HEK293 (cell line): Measurements from ENCODE around the gene SEMG2.

Experiments used
- CTCF ChIA-PET: fragments of 350-600 bp; formaldehyde crosslinking; extraction: SDS; loops from one replicate; lab custom pipeline; 2021; ENCODE audit warnings: antibody characterized with exemption; lab: Yijun Ruan, JAX
- POLR2A ChIA-PET: fragments of 300-600 bp; formaldehyde crosslinking; extraction: SDS; loops from one replicate; lab custom pipeline; 2020; ENCODE audit warnings: antibody characterized with exemption, inconsistent platforms; lab: Yijun Ruan, JAX
- H3K27ac ChIP-seq: fragments of 200-500 bp; sonication (Bioruptor generic); 2 replicates; pipeline ENCODE4 v1.5.1; 2014; ENCODE audit warnings: low read depth, low read length, control low read depth, inconsistent platforms; ENCODE audit errors: extremely low read depth
- H3K36me3 ChIP-seq, 2 experiments: fragments of 200-500 bp in 1 of 2; sonication (Bioruptor generic) in 1 of 2; 1 replicate in 1 of 2; 2 replicates in 1 of 2; pipeline ENCODE4 v1.5.1; 2014 to 2017; ENCODE audit warnings: inconsistent platforms in 2 of 2, low read length in 2 of 2; ENCODE audit not compliant: control insufficient read depth in 2 of 2, insufficient read depth in 1 of 2
- H3K4me1 ChIP-seq: fragments of 200-500 bp; sonication (Bioruptor generic); 2 replicates; pipeline ENCODE4 v1.5.1; 2014; ENCODE audit warnings: mild to moderate bottlenecking, low read length, inconsistent platforms; ENCODE audit not compliant: control insufficient read depth, insufficient read depth
- H3K4me3 ChIP-seq: 2 replicates; pipeline ENCODE4 v1.5.1; 2011; ENCODE audit warnings: low read depth, mild to moderate bottlenecking, control low read depth, low read length, moderate library complexity
- H3K9me3 ChIP-seq: fragments of 200-500 bp; sonication (Bioruptor generic); 2 replicates; pipeline ENCODE4 v1.5.1; 2014; ENCODE audit warnings: low read depth, low read length, inconsistent platforms; ENCODE audit not compliant: control insufficient read depth, insufficient read depth
- CTCF ChIP-seq: fragments of 450-650 bp; formaldehyde crosslinking; IDR thresholded peaks from 2 replicates; pipeline ENCODE4 v1.5.1; 2016; ENCODE audit warnings: missing biosample characterization, missing genetic modification characterization
- ELK4 ChIP-seq: IDR thresholded peaks from 2 replicates; pipeline ENCODE4 v1.6.1; 2011; ENCODE audit warnings: mild to moderate bottlenecking, low read depth, low read length, borderline replicate concordance
- GFI1B ChIP-seq: fragments of 450-650 bp; formaldehyde crosslinking; IDR thresholded peaks from 2 replicates; pipeline ENCODE4 v1.5.1; 2016; ENCODE audit warnings: missing biosample characterization, missing genetic modification characterization
- HOXD13 ChIP-seq: sonication (generic); formaldehyde crosslinking; IDR thresholded peaks from 2 replicates; pipeline ENCODE4 v1.8.0; 2022; ENCODE audit warnings: missing genetic modification reagents, borderline replicate concordance
- REPIN1 ChIP-seq: fragments of 450-650 bp; formaldehyde crosslinking; IDR thresholded peaks from 2 replicates; pipeline ENCODE4 v1.5.1; 2017; ENCODE audit warnings: missing biosample characterization, missing genetic modification characterization, low read depth
- ZNF138 ChIP-seq: fragments of 450-650 bp; formaldehyde crosslinking; IDR thresholded peaks from 2 replicates; pipeline ENCODE4 v1.5.1; 2016; ENCODE audit warnings: missing biosample characterization, missing genetic modification characterization, borderline replicate concordance
- ZNF202 ChIP-seq: fragments of 450-650 bp; formaldehyde crosslinking; IDR thresholded peaks from 2 replicates; pipeline ENCODE4 v1.5.1; 2016; ENCODE audit warnings: missing biosample characterization, missing genetic modification characterization, borderline replicate concordance
- ZNF24 ChIP-seq: fragments of 450-650 bp; formaldehyde crosslinking; IDR thresholded peaks from 2 replicates; pipeline ENCODE4 v1.5.1; 2016; ENCODE audit warnings: missing biosample characterization, missing genetic modification characterization
- ZNF354C ChIP-seq: fragments of 450-650 bp; formaldehyde crosslinking; IDR thresholded peaks from 2 replicates; pipeline ENCODE4 v1.5.1; 2016; ENCODE audit warnings: missing biosample characterization, missing genetic modification characterization, low read depth, borderline replicate concordance
- ZNF366 ChIP-seq: fragments of 450-650 bp; formaldehyde crosslinking; conservative IDR thresholded peaks from 2 replicates; pipeline ENCODE4 v1.5.1; 2016; ENCODE audit warnings: missing biosample characterization, missing genetic modification characterization
- ZNF521 ChIP-seq: fragments of 450-650 bp; formaldehyde crosslinking; IDR thresholded peaks from 2 replicates; pipeline ENCODE4 v1.5.1; 2017; ENCODE audit warnings: missing biosample characterization, mild to moderate bottlenecking, missing genetic modification characterization
- ZNF560 ChIP-seq: fragments of 450-650 bp; formaldehyde crosslinking; IDR thresholded peaks from 2 replicates; pipeline ENCODE4 v1.5.1; 2017; ENCODE audit warnings: missing biosample characterization, missing genetic modification characterization, borderline replicate concordance
- ZNF701 ChIP-seq: fragments of 450-650 bp; formaldehyde crosslinking; IDR thresholded peaks from 2 replicates; pipeline ENCODE4 v1.5.1; 2016; ENCODE audit warnings: missing biosample characterization, missing genetic modification characterization
- ZNF776 ChIP-seq: fragments of 450-650 bp; formaldehyde crosslinking; IDR thresholded peaks from 2 replicates; pipeline ENCODE4 v1.5.0; 2017; ENCODE audit warnings: missing biosample characterization, missing genetic modification characterization, borderline replicate concordance
- ZNF791 ChIP-seq: fragments of 450-650 bp; formaldehyde crosslinking; IDR thresholded peaks from 2 replicates; pipeline ENCODE4 v1.5.1; 2016; ENCODE audit warnings: missing biosample characterization, missing genetic modification characterization
- ZXDB ChIP-seq: fragments of 450-650 bp; formaldehyde crosslinking; IDR thresholded peaks from 2 replicates; pipeline ENCODE4 v1.5.1; 2016; ENCODE audit warnings: missing biosample characterization, missing genetic modification characterization
- TF ChIP-seq, protein P1 (sequence below): fragments of 450-650 bp; formaldehyde crosslinking; IDR thresholded peaks from 2 replicates; pipeline ENCODE4 v1.5.1; 2016; ENCODE audit warnings: missing biosample characterization, missing genetic modification characterization, borderline replicate concordance
- TF ChIP-seq, protein P2 (sequence below): fragments of 450-650 bp; formaldehyde crosslinking; IDR thresholded peaks from 2 replicates; pipeline ENCODE4 v1.5.1; 2016; ENCODE audit warnings: missing biosample characterization, missing genetic modification characterization

SEMG2 gene

GRCh38 chr20:45263556-45264266 lies 42.5 kb downstream of the SEMG2 start:
- Histone ChIP-seq H3K9me3 (no peaks in the 10 kb centered on the region), H3K27ac (no peak overlapping the region), H3K4me3 (no peak overlapping the region), H3K4me1 (no peaks in the 10 kb centered on the region), H3K36me3 (no peaks in the 10 kb centered on the region)
- ChIA-PET CTCF (interaction anchor here (0.6 to 0.9 kb wide), 2 partner anchors 30 to 1027 kb away, joined by 3 to 6 read pairs; no protein-coding TSS in a partner anchor), POLR2A (no interaction called here)
- TF ChIP-seq CTCF (tag by site-specific recombination) (no peak), ZNF776 (tag by site-specific recombination) (no peak), ZNF354C (tag by site-specific recombination) (no peak), ZXDB (tag by site-specific recombination) (no peak), ZNF791 (tag by site-specific recombination) (no peak), ZNF701 (tag by site-specific recombination) (no peak), GFI1B (no peak), HOXD13 (CRISPR knock-in tag) (no peak), ZNF560 (tag by site-specific recombination) (no peak), ZNF138 (tag by site-specific recombination) (no peak), ELK4 (no peak), REPIN1 (tag by site-specific recombination) (no peak), ZNF366 (tag by site-specific recombination) (no peak), ZNF521 (tag by site-specific recombination) (no peak), ZNF24 (no peak), ZNF202 (tag by site-specific recombination) (no peak)
- TF ChIP-seq, protein P1, sequence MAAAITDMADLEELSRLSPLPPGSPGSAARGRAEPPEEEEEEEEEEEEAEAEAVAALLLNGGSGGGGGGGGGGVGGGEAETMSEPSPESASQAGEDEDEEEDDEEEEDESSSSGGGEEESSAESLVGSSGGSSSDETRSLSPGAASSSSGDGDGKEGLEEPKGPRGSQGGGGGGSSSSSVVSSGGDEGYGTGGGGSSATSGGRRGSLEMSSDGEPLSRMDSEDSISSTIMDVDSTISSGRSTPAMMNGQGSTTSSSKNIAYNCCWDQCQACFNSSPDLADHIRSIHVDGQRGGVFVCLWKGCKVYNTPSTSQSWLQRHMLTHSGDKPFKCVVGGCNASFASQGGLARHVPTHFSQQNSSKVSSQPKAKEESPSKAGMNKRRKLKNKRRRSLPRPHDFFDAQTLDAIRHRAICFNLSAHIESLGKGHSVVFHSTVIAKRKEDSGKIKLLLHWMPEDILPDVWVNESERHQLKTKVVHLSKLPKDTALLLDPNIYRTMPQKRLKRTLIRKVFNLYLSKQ (tag by site-specific recombination): no peak
- TF ChIP-seq, protein P2, sequence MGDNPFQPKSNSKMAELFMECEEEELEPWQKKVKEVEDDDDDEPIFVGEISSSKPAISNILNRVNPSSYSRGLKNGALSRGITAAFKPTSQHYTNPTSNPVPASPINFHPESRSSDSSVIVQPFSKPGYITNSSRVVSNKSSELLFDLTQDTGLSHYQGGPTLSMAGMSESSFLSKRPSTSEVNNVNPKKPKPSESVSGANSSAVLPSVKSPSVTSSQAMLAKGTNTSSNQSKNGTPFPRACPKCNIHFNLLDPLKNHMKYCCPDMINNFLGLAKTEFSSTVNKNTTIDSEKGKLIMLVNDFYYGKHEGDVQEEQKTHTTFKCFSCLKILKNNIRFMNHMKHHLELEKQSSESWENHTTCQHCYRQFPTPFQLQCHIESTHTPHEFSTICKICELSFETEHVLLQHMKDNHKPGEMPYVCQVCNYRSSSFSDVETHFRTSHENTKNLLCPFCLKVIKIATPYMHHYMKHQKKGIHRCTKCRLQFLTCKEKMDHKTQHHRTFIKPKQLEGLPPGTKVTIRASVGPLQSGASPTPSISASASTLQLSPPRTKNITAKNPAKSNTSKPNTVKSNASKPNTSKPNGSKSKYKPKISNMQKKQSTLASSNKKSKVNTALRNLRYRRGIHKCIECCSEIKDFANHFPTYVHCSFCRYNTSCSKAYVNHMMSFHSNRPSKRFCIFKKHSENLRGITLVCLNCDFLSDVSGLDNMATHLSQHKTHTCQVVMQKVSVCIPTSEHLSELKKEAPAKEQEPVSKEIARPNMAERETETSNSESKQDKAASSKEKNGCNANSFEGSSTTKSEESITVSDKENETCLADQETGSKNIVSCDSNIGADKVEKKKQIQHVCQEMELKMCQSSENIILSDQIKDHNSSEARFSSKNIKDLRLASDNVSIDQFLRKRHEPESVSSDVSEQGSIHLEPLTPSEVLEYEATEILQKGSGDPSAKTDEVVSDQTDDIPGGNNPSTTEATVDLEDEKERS: no peak
